HG03469 (cell line): ENCODE results near the gene BBS1.

Experiments used
- ATAC-seq: cut with Tn5 transposase; IDR thresholded peaks from one replicate; pipeline ENCODE4 v1.9.1; 2021; ENCODE audit warnings: mild to moderate bottlenecking, moderate library complexity, moderate number of reproducible peaks; ENCODE audit not compliant: unreplicated experiment

Gene BBS1

DNA sequence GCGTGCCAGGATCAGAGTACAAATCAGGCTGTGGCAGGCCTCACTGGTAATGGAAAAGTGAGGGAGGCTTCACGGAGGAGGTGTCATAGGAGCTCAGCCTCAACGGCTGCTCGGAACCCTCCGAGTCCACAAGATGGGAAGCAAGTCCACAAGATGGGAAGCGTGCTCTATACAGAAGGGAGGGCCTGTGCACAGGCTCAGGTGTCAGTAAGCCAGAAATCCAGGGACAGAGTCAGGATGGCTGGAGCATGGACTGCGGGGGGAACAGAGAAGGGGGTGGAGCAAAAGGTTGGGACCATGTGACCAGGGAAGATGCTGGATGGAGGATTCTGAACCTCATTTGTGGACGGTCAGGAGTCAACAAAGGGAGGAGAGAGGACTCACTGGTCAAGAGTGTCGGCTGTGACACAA is 33.6 kb upstream of the BBS1 start:
- ATAC-seq: no peak

- no peak for ATAC-seq
These were observed 32.9 kb upstream of the BBS1 start for GRCh38 chr11:66477263-66478201.

- no peak for ATAC-seq
These were observed 31.6 kb upstream of the BBS1 start for GRCh38 chr11:66478729-66479393.

DNA sequence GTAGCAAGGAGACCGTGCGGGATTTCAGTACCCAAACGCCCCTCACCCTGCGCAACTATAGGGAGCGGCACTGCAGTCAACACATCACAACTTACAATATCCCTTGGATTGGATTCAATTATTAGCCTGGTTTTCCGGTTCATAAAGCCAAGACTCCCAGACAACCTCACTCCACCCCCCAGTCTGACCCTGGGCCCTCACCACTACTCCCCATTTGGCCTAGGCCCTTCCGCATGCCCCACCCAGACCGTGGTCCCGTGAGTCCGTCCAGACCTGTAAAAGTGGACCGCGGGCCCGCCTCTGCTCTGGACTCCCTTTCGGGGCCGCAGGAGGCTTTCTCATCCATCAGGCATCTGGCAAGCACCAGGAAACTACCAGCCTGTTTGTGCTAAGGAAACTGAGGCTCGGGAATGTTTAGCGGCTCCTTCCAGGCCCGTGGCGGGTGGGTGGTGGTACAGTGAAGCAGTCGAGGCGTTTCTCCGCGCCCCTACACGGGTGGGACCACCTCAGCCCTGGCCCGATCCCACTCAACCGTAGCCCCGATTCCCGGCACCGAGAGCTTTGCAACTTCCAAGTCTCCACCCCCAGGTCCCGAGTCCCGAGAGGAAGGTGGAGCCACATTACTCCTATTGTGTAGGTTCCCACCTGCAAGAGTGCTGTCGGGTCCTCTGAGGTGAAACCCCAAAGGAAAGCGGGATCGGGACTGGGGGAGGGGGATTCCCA is 30.9 kb upstream of the BBS1 start:
- no peak for ATAC-seq

GRCh38 chr11:66480117-66480938 is 30.1 kb upstream of the BBS1 start, which contains the start of gene DPP3:
Gene DPP3 (plus strand): TSS chr11:66480434. CDS start chr11:66482201, 1,767 bp downstream.
- peak; percentile 78 for ATAC-seq

- no peak for ATAC-seq
These were observed 25.5 kb upstream of the BBS1 start for GRCh38 chr11:66484806-66485380.

DNA sequence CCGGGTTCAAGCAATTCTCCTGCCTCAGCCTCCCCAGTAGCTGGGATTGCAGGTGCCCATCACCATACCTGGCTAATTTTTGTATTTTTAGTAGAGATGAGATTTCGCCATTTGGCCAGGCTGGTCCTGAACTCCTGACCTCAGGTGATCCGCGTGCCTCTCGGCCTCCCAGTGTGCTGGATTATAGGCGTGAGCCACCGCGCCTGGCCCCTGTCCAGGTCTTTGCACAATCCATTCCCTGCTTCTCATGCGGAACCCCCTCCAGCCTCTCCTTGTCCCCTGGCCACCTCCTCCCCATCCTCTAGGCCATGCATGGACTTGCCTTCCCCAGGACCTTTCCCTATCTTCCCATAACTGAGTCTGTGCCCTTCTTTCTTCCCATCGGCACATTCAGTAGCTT is 21.5 kb upstream of the BBS1 start:
- ATAC-seq: no peak

GRCh38 chr11:66489636-66490035 is 20.8 kb upstream of the BBS1 start:
- ATAC-seq: no peak

DNA sequence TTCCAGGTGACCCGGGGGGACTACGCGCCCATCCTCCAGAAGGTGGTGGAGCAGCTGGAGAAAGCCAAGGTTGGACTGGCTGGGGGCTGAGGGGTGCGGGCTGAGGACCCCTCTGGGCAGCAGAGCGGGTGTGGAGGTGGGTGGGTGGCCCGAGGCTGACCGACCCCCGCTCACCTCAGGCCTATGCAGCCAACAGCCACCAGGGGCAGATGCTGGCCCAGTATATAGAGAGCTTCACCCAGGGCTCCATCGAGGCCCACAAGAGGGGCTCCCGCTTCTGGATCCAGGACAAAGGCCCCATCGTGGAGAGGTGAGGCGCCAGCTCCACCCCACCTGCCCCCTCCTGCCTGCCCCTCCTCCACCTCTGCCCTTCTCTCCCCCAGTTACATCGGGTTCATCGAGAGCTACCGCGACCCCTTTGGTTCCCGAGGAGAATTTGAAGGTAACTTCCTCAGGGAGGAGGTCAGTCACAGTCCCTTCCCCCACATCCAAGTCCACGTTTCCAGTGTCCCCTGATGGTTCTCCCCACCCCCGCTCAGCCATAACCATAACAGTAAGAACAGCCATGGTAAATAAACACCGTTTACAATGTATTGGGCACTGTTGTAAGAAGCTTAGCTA is 19.0 kb upstream of the BBS1 start:
- ATAC-seq: no peak

- no peak for ATAC-seq
These were observed 18.1 kb upstream of the BBS1 start for GRCh38 chr11:66492161-66492865.

GRCh38 chr11:66493130-66493529 is 17.3 kb upstream of the BBS1 start:
- ATAC-seq: no peak

GRCh38 chr11:66494458-66494857 is 16.0 kb upstream of the BBS1 start:
- ATAC-seq: no peak

GRCh38 chr11:66494935-66495334 is 15.5 kb upstream of the BBS1 start:
- ATAC-seq: no peak

- ATAC-seq: no peak
These were observed 15.0 kb upstream of the BBS1 start for GRCh38 chr11:66495401-66495854.

GRCh38 chr11:66497206-66497605 is 13.2 kb upstream of the BBS1 start:
- ATAC-seq: no peak

- ATAC-seq: no peak
These were observed 11.9 kb upstream of the BBS1 start for GRCh38 chr11:66498506-66498905.

DNA sequence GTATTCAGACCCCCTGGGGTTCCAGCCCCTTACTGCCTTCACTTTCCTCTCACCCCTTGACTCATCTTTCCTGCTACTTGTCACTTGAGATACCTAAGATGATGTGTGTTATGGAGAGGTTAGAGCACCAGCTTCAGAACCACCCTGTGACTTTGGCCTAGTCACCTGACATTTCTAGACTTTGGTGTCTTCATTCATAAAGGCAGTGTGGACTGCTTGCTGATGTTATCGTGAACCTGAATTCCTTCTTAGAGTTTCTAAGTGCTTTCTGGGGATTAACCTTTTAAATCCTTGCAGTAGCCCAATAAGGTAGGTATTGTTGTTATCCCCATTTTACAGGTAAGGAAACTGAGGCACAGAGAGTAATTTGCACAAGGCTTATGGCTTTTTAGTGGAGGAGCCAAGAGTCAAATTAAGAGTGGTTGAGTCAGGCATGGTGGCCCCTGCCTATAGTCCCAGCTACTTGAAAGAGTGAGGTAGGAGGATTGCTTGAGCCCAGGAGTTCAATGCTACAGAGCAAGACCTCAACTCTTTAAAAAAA is 5.1 kb upstream of the BBS1 start:
- ATAC-seq: no peak

GRCh38 chr11:66509131-66509561 is 1.3 kb upstream of the BBS1 start:
- no peak for ATAC-seq

GRCh38 chr11:66510990-66511339 is 530 bp downstream of the BBS1 start:
- ATAC-seq: no peak
